GM12873 (cell line): ENCODE results near the gene RSPH3.
A peak's percentile ranks its signal among the peaks of the same experiment; 100 is the strongest.

Source experiments
- TF ChIP-seq, protein P1 (sequence below): IDR thresholded peaks from 2 replicates; pipeline ENCODE4 v1.5.1; 2012; ENCODE audit warnings: low read depth, mild to moderate bottlenecking, moderate library complexity, low read length, control low read depth; ENCODE audit not compliant: insufficient read depth; ENCODE audit errors: missing control alignments

RSPH3 gene

GRCh38 chr6:159013229-159013628 lies 13.2 kb upstream of the RSPH3 start:
- TF ChIP-seq, protein P1, sequence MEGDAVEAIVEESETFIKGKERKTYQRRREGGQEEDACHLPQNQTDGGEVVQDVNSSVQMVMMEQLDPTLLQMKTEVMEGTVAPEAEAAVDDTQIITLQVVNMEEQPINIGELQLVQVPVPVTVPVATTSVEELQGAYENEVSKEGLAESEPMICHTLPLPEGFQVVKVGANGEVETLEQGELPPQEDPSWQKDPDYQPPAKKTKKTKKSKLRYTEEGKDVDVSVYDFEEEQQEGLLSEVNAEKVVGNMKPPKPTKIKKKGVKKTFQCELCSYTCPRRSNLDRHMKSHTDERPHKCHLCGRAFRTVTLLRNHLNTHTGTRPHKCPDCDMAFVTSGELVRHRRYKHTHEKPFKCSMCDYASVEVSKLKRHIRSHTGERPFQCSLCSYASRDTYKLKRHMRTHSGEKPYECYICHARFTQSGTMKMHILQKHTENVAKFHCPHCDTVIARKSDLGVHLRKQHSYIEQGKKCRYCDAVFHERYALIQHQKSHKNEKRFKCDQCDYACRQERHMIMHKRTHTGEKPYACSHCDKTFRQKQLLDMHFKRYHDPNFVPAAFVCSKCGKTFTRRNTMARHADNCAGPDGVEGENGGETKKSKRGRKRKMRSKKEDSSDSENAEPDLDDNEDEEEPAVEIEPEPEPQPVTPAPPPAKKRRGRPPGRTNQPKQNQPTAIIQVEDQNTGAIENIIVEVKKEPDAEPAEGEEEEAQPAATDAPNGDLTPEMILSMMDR: no peak

DNA sequence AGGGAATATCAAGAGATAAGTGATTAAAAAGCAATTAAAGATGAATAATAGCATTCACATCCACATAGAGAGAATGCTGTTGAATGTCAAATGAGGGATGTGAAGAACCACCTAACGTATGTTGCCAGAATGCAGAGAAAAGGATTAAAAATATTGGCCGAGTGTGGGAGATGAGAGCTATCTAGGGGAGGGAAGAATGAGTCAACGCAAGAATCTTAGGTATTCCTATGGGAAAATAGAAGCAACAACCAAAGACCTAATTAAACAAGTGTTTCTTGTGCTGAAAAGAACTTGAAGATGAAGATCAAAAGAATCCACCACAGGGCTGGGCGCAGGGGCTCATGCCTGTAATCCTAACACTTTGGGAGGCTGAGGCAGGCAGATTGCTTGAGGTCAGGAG lies 12.2 kb upstream of the RSPH3 start:
- TF ChIP-seq, protein P1: no peak

GRCh38 chr6:159008656-159009288 lies 8.8 kb upstream of the RSPH3 start:
- TF ChIP-seq, protein P1: peak; percentile 57

- TF ChIP-seq, protein P1: no peak
Observed at GRCh38 chr6:159007510-159007909, 7.5 kb upstream of the RSPH3 start.

GRCh38 chr6:159005436-159005835 lies 5.4 kb upstream of the RSPH3 start:
- TF ChIP-seq, protein P1: no peak

- TF ChIP-seq, protein P1: no peak
Observed at GRCh38 chr6:159004592-159004991, 4.6 kb upstream of the RSPH3 start.

GRCh38 chr6:159002432-159003155 lies 2.6 kb upstream of the RSPH3 start:
- TF ChIP-seq, protein P1: no peak
